LoVo (cell line): ENCODE measurements around the gene ITPR2.
A peak's percentile ranks its signal among the peaks of the same experiment; 100 is the strongest.

ENCODE experiments used
- DNase-seq: peaks from one replicate; pipeline ENCODE4 v3.0.0-alpha.2; 2016; ENCODE audit warnings: low spot score

The ITPR2 gene

DNA sequence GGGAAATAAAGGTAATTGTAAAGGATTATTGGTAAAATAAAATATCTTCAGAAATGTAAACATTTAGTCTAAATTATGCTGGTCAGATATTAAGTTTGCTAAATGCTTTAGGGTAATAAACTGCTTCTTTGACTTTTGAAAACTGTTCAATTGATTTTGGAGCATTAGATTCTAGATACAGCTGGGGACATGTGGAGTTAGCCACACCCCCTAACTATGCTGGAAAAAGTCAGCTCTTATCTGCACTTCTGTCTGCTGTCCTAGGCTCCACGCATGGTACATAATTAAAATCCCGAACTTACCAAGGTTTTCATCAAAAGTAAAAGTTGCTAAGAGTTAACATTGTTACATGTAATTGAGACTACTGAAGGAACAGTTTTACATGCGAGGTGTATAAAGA lies 78.8 kb downstream of the ITPR2 start:
- DNase-seq = no peak

DNA sequence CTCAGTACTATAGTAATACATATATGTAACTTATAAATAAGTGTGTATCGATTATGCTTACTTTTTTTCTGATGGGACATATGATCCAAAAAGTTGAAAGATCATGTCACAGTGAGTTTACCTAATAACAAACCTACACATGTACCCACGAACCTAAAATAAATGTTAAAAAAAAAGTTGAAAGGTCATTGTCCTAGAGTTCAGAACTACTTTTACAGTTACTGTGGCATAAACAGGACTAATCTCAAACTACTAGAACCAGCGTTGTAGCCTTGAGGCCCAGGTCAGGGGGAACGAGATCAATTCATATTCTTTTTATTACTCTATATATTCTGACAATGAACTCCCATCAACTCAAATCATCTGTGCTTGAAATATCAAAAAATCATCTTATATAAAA lies 81.8 kb downstream of the ITPR2 start:
- no peak for DNase-seq

DNA sequence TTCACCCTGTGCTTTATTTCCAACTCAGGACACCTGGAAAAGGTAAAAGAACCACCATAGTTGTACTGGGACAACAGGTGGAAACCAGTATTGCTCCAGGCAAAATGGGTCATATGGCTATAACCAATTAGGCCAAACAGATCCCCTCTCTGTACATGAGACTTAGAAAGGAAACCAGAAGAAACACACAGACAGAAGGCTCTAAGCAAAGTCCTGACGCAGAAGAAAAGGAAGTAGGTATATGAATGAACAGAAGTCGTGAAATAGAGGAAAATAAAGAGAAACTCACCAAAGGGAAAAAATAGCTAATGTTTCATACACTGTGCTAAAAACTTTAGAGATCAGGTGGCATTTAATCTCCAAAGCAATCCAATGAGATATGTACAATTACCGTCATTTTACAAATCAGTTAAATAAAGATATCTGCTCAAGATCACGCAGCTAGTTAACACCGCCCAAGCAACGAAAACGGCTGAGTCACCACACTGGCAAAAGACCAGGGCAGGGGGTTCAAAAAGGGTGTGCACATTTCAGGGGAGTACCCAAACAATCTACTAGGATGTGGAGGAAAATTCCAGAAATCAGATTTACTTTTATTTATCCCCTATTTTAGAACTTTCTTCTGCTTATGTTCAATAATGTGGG lies 82.3 kb downstream of the ITPR2 start:
- DNase-seq = no peak

DNA sequence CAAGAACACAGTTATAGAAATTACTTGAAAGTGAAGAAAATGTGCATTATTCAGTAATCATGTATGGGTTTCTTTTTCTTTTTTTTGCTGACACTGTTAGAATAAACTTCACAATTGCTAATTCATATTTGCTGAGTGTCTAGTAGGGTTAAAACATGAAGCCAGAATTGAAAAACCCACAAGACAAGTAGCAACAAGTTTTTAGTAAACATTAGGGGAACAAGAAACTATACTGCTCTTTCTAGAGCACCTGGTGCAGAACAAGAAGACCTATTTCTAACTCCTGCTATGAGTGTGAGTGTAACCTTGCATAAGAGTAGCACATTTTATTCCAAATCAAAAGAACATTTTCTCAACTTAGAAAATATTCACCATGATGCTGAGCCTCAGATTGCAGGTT lies 83.2 kb downstream of the ITPR2 start:
- no peak for DNase-seq

DNA sequence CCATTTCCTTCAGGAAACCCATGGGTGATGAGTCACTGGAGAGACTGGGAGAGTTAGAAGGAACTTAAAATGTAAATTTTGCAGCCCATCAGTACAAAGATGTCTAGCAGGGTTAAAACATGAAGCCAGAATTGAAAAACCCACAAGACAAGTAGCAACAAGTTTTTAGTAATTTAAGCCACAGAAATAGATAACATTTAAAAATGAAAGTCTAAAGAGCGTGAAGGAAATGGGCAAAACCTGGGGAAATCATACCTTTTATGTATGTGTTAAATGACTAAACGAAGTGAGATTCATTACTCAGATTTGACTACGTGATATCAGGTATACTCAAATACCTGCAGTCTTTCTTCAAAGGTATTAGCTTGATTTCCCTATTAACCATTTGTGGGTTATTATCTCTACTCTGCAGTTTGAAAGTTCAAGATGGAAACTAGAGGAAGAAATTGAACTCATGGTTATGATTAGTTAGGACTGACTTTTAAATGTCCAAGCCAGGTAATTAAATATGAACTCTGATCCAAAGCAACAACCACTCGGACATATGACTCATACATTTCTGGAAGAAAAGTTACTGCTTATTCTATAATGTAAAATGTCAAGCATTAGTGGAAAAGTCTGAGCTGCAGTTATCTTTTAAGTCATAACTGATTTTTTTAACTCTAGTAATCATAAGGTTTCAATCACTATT lies 84.1 kb downstream of the ITPR2 start:
- DNase-seq = peak; percentile 45

DNA sequence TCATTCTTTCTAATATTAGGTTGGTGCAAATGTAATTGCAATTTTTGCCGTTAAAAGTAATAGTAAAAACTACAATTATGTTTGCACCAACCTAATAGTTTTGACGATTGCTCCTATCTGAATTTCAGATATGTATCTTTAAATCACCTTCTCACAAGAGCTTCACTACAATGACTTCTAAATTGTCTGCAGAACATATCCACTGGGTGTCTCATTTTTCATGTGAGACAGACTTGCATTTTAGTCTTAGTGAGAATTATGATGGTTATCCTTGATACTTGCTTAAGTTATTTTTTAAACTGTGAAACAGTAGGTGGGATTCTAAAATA lies 84.6 kb downstream of the ITPR2 start:
- no peak for DNase-seq

DNA sequence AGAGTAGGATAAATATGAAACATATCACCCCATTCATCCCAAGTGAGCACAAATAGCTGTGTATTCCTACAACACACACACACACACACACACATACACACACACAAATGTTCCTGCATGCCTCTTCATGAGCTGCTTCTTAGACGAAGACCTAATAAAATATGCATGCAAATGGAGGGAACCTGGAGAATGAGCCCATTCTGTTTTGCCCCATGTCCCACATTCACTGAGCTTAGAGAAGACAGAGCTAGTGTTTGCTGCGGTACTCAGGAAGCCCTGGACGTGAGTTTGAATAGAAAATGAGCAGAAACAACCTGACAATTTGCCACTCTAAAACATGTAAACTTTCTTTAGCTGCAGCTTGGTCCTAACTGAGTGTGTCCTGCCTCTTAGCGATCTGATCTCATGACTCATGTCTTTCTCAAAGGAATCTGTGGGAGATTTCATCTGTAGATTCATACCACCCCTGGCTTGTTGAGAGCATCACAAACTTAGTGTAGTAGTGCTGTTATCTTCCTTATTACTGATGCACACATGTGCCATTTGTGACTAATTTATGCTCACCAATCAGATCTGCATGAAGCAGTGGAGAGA lies 86.8 kb downstream of the ITPR2 start:
- no peak for DNase-seq

DNA sequence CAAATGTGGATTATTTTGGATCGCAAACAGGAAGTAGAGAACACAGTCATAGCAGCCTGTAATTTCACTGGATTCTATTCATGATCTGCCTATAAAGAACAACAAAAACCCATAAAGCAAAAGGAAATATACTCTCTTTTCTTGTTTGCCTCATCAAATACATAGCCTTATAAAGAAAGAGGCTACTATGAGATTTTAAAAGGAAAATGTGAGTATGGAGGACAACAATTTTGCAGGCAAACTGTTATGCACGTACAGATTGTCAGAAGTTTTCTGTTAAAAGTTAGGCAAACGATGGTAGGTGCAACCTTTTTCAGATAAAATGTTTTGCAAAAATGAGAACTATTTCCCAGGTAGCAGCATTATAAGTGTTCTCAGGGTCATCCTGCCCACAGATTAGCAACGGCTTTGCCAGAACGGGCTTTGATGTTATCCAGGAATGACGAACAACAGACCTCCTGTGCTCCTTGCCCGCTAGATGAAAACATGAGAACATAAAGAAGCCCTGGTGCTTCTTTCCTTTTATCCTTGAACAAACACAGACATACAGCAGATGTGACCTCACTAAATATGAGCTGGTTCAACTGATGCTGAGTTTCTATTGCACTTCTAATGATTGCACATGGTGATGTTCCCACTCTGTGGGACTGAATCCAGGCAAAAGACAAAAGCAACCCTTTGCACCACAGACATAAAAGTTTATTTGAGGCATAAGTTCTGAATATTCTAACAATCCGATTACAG lies 88.1 kb downstream of the ITPR2 start:
- no peak for DNase-seq

DNA sequence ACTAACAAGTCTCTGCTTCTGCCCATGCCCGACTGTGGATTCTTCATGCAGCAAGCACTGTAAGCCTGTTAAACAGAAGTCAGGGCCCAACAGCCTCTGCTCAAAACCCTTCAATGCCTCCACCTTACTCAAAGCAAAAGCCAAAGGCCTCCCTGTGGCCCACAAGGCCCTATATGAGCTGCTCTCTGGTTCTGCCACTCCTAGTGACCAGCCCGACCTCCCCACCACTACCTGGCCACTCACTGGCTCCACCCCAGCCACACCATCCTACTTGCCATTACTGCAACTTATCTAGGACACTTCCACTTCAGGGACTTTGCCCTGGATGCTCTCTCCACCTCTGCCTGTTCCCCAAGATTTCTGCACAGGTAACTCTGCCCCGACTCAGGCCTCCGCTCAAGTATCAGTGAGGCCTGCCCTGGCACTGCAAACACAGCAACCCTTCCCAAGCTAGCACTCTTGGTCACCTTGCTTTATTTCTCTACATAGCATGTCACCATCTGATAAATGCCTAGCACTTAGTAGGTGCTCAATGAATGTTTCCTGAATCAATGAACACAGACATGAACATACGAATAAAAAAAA lies 88.9 kb downstream of the ITPR2 start:
- no peak for DNase-seq

DNA sequence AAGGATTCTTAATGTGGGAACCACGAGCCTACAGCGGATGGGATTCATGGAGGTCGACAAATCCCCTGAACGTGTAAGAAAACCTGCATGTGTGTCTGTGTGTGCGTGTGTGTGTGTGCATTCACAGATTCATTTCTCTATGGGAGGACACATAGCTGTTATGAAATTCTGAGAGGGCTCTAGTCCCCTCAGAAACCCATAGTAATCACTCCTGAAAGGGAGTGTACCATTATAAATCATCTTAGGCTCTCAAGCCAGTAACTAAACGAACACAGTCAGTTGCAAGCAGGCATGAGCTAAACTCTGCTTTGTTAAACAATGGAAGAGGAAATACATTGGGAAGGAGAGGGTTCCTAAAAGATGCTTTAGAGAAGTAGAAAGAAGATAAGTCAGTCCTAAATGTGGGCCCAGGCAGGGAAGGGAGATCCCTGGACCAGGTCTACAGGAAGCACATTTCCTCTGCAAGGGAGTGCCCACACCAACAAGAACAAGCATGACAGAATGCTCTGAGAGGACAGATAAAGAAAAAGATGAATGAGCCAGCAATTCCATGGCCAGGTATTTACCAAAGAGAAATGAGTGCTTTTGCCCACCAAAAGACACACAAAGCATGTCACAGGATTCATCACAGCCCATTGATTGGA lies 91.3 kb downstream of the ITPR2 start:
- no peak for DNase-seq

DNA sequence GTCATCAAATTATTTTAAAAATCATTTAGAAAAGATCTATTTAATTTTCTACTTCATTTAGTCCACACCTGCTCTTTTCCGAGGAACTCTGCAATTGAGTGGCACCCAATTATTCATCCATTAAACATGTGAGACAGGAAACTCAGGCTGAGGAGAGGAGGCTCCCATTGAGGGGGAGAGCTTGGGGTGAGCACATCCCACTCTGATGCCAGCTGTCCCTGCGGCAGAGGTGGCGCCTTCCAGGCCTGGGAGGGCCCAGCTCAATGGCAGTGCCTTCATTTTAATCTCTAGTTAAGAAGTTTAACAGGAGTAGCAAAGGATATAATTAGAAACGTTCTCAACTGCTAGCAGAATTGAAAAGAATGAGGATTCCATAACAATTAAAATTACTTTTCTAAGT lies 92.0 kb downstream of the ITPR2 start:
- DNase-seq = no peak

DNA sequence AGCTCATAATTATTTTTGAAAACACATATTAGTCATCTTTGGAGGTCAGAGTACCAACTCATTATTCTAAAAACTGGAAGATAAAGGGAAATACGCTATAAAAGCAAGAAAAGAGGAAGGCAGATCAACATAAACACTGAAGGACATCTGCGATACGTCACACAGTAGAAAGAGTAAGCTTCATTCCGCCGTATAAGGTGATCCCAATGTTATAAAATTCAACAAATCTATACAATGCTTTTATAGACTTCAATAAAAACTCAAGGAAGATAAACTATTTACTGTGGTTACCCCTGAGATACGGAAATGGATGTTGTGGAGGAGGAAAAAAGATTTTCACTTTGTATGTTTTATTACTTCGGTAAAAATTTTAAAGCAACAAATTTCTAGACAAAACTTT lies 92.6 kb downstream of the ITPR2 start:
- peak; percentile 24 for DNase-seq

DNA sequence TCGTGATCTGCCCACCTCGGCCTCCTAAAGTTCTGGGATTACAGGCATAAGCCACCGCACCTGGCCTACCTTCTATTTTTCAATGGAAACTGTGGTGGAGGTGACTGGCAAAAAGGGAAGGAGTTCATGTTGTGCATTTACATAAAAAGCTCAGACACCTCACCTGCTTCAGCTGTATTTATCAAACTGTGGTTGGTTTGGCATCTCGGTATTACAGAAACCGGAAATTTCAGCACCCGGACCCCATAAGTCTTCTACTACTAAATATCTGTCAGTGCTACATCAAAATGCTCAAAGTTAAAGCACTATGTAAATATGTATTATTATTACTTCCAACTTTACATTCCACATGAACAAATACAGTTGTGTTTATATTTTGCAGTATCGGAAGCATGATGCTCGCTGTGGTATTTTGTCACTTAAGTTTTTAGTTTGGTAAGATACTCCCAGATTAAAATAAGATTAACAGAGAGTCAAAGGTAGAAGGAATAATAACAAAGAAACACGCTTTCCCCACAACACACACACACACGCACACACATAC lies 95.4 kb downstream of the ITPR2 start:
- DNase-seq = no peak

DNA sequence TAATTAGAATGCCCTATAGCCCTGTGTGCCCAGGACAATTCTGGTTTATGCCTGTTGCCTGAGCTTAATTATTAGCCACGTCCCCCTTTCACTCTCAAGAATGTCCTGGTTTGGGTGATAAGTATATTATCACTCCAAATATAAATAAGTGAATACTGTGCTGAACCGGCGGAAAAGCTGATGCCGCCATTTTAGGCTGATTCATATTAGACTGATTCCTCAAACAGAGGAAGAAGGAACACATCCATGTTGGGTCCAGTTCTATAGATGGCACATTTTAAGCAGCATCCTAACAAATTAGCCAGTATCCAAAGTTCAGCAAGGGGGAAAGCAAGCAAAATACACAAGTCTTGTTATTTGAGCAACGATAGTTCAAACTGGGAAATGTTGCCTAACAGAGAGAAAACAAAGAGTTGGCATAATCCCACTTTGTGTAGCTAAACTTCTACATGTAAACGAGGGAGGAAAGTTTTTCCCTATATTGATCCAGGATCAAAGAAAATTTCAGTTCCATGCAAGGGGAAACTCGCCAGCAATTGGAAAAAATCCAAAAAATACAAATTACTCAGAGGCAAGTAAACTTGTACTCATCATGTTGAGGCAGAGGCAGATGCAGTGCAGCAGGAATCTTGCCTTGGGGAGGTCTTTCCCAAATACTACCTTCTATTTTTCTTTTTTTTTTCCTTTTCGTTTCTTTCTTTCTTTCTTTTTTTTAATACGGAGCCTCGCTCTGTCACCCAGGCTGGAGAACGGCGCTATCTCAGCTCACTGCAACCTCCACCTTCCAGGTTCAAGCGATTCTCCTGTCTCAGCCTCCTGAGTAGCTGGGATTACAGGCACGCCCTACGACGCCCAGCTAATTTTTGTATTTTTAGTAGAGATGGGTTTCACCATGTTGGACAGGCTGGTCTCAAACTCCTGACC lies 96.2 kb downstream of the ITPR2 start:
- DNase-seq = no peak

DNA sequence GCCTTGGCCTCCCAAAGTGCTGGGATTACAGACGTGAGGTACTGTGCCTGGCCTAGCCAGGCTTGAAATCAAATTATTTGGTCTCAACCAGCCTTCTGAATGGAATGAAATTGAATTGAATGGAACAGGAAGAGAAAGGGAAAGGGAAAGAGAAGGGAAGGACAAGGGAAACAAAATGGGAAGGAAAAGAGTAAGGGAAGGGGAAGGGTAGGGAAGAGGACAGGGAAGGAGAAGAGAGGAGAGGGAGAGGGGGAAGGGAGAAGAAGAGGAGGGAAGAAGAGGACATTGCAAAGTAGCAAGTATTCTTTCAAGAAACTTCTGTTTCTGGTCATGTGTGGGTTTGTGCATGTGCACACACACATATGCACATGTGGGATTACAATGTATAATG lies 97.8 kb downstream of the ITPR2 start:
- DNase-seq = no peak

DNA sequence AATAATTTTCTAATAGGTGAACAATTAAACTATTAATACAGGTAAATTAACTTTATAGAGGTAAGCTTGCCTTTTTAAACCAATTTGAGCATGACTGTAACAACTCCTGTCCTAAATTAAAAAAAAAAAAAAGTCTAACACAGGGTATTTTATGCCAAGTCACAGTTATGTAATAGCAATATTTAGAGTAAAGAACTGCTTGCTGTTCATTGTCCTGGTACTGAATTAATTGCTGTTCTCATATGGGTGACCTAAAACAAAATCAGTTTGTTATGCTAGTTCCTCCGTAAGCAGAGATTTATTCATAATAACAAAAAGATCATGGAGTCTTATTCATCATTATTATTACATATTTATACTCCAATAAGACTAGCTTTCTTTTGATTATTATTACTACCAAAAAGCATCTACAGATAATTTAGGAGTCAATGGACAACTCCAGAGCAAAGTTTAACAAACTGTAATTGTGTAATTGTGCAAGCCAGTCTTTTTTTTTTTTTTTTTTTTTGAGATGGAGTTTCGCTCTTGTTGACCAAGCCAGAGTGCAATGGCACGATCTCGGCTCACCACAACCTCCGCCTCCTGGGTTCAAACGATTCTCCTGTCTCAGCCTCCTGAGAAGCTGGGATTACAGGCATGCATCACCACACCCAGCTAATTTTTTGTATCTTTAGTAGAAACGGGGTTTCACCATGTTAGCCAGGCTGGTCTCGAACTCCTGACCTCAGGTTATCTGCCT lies 98.3 kb downstream of the ITPR2 start:
- no peak for DNase-seq

DNA sequence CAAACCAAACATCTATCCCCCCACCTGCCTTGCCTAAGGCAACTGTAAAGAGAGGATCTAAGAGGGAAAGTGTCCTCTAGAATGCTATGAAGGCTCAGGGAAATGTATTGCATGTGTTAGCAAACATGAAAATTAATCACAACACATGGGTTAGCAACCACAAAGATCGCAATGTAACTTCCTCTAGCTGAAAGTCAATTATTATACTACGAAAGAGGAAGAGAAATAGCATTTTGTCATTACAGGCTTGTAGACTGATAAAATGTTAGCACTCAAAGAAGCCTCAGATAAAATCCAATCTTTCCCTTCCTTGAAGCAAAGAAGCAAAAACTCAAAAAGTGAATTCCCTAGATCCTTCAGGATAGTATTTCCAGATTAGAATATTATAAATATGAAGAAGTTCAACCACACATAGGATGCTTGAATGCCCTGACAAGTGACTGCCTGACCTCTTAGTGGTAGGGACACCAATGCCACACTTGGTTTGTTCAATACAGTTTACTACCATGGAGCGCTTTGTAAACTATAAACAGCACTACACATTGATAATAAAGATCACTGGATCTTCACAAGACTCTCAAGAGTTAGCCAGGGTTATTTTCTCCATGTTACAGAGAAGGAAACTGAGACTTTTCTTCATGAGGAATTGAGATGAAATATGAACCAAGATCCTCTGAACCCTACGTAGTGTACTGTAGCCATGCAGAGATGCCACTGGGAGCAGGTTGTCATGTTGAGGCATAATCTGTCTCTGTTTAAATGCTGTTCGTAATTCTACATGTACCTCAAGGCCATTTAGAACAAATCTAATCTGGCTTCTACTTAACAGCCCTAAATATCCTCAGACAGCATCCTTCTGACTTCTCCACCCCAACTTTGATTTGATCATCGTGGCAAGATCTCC lies 100.7 kb downstream of the ITPR2 start:
- no peak for DNase-seq

DNA sequence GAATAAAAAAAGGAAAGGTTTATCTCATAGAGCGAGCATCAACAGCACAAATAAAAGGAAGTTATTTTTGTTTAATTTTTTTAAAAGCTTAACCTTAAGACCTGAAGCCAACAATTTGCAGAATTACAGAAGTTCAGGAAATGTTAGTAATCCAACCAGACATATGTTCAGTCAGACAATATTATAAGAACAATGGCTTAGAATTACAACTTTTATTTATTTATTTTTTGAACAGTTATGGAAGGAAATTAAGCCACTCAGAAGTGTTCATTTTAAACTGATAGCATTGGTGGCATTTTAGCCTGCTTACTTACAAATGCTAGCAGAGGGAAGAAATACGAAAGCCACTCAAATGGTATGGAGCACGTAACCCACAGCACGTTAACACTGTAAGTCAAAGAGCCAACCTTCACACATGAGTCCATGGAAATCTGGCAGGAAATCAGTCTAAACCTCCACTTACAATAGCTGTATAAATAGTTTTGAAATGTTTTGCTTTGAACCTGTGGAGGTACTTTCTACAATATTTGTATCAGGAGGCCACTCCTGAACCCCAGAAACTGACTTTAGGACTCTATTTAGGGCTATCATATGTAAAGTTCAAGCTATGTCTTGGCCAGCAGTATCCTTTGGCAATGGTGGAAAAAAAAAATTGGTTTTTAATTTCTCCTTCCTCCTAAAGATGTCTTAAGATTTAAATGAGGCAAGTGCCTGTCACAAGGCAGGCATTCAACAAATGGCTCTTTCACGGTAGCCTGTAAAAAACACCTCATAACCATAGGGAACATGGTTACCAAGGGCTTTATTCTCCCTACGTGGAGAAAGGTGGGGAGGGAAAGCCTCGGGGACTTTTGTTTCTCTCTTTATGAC lies 102.3 kb downstream of the ITPR2 start:
- no peak for DNase-seq
